ENCODE data around the gene DAZ3.
"Not testable (repeated sequence)": the region's sequence is repeated elsewhere in the genome, so short reads cannot be mapped to it uniquely, and the experiment has no call there.

The DAZ3 gene

GRCh38 chrY:24813293-24813692, at the start of gene DAZ3:
Gene DAZ3 (minus strand): TSS chrY:24813393. CDS start chrY:24813185, 208 bp downstream.
- DNase-seq, result not testable (repeated sequence)

- not testable (repeated sequence) for DNase-seq
Measured at GRCh38 chrY:24833619-24834018, 20.4 kb upstream of the DAZ3 start, which contains the start of gene DAZ4. Gene DAZ4 (plus strand): TSS chrY:24833919. CDS start chrY:24834127, 208 bp downstream.

GRCh38 chrY:24825069-24825468, 11.9 kb upstream of the DAZ3 start:
- DNase-seq, result not testable (repeated sequence)

GRCh38 chrY:24824184-24824879, 11.1 kb upstream of the DAZ3 start:
- not testable (repeated sequence) for DNase-seq

GRCh38 chrY:24821836-24822235, 8.6 kb upstream of the DAZ3 start:
- not testable (repeated sequence) for DNase-seq
